CD4-positive, alpha-beta T cell treated with Interleukin-15 for 4 hours (primary cell): Measurements from ENCODE around the gene RASA3.

Source experiments
- DNase-seq: peaks from one replicate; pipeline ENCODE4 v3.0.0-alpha.2; 2020; ENCODE audit warnings: low spot score

RASA3 gene

GRCh38 chr13:114067886-114068651 is 64.4 kb downstream of the RASA3 start:
- DNase-seq: peak; percentile 34

DNA sequence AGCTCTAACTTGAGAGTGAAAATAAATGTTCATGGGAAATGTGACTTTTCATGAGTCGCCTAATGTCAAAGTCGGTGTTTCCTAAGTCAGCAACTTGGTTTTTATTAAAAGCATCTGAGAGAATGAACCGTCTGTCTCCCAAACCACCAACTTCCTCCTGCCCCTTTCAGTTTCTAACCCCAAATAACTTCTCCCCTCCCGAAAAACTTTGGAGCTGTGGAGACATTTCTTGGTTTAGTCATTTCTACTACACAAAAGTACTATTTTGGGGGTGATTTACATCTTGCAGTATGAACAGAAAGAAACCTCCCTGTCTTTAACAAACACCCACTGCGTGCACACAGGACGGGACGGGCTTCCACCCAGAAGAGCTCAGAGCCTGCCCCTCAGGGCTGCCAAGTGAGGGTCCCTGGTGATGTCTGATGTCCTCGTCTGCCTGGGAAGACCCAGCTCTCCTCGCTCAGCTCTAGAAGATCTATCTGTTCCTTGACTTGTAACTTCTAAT is 65.0 kb downstream of the RASA3 start:
- peak; percentile 28 for DNase-seq

- no peak for DNase-seq
Measured at GRCh38 chr13:114066956-114067355, 65.5 kb downstream of the RASA3 start.

DNA sequence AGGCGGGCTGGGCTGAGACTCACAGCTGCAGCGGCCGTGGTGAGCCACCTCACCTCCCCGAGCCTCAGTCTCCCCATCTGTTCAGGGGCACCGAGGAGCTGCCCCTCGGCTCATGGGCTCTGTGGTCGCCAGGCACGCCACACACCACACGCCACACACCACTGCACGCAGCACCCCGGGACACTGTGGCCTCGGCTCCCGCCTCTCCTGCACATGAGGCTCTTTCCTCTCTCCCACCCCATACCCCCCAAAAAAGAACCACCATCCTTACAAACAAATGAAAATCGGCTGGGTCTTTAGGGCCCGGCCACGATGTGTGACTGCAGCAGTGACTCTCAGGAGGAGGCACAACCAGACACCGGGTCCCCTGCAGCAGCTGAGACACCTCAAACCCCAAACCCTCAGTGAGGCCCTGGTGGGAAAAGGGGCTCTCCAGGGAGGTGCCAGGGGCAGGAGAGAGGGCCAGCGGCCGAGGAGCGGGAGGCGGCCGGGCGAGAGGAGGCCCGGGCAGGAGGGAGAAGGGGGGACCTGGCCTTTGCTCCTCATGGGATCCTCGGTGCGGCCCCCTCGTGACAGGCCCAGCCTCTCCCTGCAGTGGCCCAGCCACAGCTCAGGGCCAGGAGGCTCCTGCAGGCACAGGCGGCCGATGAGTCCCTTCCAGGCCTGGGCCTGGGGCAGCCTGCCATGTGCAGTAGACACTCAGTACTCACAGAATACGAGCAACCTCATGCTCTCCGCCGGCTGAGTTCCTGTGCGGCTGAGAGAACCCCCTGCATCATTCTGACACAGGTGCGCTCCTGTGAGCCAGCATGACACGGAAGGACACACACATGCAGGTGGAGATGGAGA is 66.3 kb downstream of the RASA3 start:
- no peak for DNase-seq

GRCh38 chr13:114065141-114065925 is 67.1 kb downstream of the RASA3 start:
- DNase-seq: peak; percentile 81

- DNase-seq: no peak
Measured at GRCh38 chr13:114064450-114065140, 67.8 kb downstream of the RASA3 start.

DNA sequence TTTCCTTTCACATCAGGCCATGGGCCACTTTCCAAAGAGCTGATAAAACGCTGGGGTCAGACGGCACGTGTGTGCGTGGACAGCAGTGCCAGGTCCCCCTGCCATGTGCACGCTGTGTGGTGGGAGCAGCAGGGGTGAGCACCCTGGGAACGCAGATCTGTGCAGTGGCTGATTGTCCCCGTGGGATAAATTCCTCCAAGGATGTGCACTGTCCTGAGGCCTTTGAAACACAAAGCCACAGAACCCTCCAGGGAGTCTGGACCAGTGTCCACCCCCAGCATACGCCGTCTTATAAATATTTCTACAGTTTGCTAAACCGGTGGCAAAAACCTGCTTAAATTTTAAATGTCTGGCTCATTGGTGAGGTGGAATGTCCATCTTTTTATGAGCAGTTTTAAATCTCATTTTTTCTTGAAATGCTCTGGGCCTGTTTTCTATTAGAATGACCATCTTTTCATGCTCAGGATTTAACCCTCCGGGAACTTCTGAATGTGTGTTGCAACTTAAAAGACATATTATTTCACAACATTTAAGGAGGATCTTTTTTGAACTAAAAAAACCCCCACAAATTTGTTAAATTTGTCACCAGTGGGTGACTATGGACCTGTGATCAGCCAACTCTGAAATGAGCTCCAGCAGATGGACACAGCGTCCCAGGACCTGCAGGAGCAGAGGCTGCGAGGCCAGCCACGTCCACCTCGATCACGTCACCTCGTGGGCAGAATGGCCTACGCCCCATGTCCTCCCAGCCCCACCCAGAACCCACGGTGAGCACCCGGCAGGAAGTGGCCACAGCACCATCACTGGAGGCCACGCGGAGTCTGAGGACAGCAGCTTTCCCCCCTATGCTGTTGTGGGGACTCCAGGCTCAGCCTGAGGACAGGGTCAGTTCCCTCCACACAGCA is 68.6 kb downstream of the RASA3 start:
- DNase-seq: no peak

- DNase-seq: no peak
Measured at GRCh38 chr13:114062754-114063153, 69.7 kb downstream of the RASA3 start.

GRCh38 chr13:114062341-114062740 is 70.1 kb downstream of the RASA3 start:
- no peak for DNase-seq

DNA sequence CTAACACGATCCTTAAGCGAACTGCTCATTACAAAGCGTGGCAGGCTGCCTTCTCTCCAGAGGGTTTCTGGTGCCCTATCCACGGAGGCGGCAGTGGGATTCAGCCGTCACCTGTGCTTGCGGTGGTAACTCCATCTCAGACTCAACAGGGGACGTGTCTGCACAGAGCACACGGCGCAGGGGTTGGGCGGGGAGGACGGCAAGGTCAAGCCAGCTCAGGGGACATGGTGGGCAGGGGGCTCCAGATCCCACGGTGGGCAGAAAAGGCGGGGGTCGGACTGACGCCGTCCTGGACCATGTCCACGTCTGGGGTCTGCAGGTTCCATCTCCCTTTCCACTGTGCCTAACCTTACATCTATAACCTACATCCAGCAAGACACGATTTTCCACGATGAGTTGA is 70.7 kb downstream of the RASA3 start:
- no peak for DNase-seq

GRCh38 chr13:114061047-114061446 is 71.4 kb downstream of the RASA3 start:
- DNase-seq: no peak

DNA sequence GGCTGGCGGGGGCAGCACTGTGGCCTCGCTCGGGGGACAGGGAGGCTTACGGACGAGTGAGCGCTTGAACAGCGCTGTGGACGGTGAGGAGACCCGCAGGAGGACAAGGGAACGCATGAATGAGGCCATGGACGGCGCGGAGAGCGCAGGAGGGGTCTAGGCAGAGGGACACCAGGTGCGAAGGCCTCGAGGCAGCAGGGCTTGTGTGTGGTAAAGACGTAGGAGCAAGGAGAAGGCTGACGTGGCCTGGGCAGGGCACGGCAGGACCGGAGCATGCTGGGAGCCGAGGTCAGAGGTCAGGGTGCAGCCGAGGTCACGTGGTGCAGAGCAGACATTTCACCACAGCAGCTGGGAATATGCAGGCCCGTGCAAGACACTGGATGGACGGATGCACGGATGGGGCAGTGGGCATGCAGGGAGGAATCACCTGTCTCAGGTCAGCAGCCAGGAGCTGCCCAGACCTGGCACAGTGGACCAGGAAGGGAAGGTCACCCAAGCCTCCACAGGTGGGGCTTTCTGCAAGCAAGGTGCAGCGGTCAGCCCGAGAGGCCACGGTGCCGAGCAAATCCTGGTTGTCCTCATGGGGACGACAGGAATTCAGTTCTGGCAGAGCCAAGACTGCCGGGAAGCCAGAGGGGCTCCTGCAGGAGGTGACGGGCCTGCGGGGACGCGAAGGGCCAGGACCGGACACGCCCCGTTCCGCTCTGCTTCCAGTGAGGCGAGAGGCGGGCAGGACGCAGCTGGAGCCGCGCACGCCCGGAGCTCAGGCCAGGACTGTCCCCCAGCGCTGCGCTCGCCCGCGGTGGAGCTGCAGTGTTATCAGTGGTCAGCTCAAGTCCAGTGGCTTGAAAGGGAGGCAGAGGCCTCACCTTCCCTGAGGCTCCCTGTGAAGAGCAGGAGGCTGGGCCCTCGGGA is 72.2 kb downstream of the RASA3 start:
- DNase-seq: no peak

DNA sequence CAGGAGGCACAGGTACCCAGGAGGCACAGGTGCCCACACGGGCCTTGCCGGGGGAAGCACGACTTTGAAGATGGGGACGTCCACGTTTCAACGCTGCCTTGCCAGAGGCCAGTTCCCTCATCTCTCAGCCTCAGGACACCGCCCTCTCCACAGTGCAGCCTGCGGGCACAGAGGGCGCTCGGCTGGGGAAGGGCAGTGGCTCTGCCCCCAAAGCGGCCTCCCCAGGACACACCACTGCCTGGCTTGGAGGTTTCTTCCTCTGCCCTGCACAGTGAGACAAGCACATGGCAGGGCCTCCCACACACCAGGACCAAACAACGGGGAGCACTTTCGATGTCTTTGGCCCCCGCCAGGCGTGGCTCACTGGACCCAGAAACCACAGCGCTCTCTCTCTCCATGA is 73.0 kb downstream of the RASA3 start:
- DNase-seq: no peak

GRCh38 chr13:114058051-114058867 is 74.2 kb downstream of the RASA3 start:
- DNase-seq: no peak

GRCh38 chr13:114057166-114058050 is 75.0 kb downstream of the RASA3 start:
- DNase-seq: no peak

DNA sequence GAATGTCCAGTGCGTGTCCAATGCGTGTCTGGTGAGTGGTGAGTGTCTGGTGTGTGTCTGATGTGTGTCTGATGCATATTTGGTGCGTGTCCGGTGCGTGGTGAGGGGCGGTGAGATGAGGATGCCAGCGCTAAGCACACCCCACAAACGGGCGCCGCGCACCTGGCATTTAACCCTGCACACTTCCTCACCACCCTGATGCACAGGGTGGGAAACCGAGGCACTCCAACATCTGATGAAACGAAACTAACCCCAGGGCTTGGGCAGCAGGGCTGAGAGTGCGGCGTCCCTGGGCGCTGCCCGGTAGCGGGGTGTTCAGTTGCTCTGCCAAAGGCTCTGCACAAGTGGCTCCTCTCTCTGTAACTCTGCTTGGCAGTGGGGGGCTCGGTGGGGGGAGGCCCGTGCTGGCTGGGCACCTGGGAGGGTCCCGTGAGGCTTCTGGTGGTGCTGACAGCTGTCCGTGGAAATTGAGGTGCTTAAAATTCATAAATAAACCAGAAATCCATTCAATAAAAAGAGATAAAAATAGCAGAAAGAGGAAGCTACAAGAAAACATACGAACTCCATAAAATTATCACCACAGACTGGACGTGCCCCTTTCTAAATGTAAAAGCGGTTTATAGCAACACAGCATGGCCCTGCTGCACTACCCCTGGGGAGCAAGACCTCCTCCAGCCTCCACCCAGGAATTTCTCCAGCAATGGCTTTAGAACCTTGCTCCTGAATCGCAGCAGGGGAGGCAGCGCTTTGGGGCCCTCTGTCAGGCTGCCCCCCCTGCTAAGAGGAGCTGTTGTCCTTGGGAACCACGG is 76.0 kb downstream of the RASA3 start:
- DNase-seq: no peak

DNA sequence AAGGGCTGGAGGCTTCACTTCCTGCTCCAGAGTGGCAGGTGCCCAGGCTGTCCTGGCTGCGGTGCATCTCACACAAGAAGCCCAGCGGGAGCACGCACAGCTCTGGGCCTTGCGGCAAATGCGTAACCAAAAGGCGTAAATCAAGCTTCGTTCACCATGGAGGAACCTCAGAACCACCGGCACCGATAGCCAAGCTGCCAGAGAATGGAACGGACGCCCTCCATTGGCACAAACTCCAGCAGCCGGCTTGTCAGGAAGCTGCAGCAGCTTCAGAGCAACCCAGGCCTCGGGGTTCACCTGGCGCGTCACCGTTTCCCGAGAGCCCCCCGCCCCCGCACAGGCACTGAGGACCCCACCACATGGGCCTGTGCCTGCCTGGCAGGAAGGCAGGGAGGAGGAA is 76.7 kb downstream of the RASA3 start:
- DNase-seq: no peak
